Activated CD4-positive, alpha-beta T cell treated with anti-CD3 and anti-CD28 coated beads, Interleukin-2, amount 50 U/mL, for 16 hours (primary cell): ENCODE measurements around the gene DEFB123.
"Not testable (repeated sequence)": the region's sequence is repeated elsewhere in the genome, so short reads cannot be mapped to it uniquely, and the experiment has no call there.

Experiments used
- DNase-seq: peaks from one replicate; pipeline ENCODE4 v3.0.0-alpha.2; 2020

DEFB123 gene, protein sequence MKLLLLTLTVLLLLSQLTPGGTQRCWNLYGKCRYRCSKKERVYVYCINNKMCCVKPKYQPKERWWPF

DNA sequence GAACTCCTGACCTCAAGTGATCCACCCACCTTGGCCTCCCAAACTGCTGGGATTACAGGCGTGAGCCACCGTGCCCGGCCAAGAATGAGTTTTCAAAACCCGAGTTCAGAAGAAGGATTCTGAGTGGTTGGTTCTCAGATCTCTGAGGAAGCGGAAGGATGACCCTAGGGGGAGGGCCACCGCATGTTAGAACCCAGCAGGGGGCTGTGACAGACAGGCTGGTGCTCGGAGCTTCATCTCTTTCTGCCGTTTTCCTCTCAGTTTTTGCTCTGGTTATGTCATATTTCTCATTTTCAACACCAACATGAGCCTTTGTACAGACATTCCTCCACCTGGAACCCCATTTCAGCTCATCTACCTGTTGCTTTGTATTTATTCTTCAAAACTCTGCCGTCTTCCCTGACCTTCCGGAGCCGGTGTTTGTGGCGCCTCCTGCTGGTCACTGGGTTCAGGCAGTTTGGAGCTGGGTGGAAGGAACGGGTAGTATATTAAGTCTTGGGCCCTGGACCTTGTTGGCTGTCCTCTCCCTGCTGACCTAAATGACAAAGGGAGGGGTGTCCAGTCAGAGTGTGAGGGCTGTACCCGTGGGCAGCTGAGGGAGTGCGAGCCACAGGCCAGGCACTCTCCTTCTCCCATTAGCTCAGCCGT is at the start of gene DEFB123:
DEFB123 (plus strand) TSS at position 621 of the 648 bp plus-strand sequence. CDS start 67 bp downstream, outside the sequence.
- DNase-seq, result no peak

DNA sequence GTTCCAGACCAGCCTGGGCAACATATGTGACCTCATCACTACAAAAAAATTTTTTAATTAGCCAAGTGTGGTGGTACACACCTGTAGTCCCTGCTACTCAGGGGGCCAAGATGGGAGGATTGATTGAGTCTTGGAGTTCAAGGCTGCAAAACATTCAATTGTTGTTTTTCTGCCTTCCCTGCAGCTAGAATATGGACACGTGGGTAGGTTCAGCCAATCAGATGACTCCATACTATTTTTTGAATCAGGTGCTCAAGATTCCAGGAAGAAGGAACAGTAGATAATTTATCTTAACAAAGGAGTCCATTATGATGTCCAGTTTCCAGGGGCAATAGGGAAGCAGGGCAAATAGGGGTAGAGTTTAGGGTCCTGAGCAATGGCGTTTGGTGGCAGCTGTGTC is 47.6 kb upstream of the DEFB123 start:
- DNase-seq, result no peak

DNA sequence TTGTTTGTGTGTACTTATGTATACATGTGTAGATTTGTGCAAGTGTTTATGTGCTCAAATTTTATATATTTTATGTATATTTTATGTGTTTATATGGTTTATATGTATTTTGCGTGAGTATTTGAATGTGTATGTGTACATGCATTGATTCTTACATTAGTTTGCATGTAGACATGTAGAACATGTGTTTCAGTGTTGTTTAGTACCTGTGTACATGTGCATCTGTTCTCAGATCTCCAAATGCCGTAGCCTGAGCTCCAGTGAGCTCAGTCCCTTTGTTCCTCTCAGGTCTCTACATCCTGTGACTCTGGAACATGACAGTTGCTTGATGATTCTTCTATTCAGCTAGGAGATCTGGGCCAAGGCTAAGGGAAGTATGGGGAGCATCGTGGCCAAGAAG is 45.5 kb upstream of the DEFB123 start:
- no peak for DNase-seq

DNA sequence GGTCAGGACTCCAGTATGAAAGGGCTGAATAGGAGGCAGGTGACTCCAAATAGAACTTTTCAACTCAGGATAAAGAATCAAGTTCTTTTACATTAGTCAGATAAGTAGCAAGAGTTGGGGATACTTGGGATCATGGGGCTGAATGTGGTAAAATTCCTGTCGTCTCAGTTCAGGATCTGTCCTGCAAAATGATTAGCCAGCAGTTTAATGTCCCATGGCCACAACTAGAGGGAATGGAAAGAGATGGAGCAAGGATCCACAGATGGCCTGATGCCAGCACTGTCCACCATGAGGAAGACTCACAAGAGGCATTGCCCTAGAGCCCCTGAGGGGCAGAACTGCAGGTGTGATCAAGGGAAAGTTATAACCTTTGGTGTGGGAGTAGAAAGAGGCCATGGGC is 36.5 kb upstream of the DEFB123 start:
- DNase-seq, result no peak

DNA sequence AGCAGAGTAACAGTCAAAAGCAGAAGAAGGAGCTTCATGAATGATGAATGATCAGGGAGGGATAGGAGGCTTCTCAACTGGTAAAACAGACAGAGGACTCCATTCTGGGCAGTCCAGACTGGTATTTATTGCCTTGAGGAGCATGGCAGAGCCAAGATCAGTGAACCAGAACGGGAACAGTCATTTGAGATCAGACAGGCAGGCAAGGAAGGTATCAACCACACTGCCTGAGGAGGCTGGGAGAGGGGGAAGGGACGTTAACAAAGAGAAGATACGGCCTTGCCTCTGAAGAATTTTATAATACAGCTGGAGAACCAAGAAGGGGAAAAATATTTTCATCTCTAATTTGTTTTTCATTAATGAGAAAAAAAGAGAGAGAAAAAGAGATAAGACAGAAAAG is 34.3 kb upstream of the DEFB123 start, which contains the start of gene DEFB121:
DEFB121 (minus strand) TSS at position 101 of the 400 bp plus-strand sequence; CDS start at position 38, 63 bp downstream.
- DNase-seq, result no peak

DNA sequence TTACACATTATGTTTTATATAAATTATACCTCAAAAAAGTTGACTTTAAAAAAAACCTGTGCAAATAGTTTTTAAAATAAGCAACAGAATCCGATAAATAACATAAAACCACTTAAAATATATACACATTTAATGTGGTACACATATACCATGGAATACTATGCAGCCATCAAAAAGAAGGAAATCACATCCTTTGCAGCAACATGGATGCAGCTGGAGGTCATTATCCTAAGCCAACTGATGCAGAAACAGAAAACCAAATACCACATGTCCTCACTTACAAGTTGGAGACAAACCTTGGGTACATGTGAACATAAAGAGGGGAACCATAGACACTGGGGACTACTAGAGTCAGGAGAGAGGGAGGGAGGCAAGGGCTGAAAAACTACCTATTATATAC is 30.4 kb upstream of the DEFB123 start:
- DNase-seq, result no peak

DNA sequence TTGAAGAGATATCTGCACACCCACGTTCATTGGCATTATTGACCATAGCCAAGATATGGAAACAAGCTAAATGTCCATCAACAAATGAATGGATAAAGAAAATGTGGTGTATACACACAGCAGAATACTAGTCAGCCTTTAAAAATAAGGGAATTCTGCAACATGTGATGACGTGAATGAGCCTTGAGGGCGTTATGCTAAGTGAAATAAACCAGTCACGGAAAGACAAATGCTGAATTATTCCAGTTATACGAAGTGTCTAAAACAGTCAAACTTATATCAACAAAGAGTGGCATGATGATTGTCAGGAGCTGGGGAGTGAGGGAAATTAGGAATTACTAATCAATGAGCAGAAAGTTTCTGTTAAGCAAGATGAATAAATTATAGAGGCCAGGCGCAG is 26.1 kb upstream of the DEFB123 start:
- no peak for DNase-seq

DNA sequence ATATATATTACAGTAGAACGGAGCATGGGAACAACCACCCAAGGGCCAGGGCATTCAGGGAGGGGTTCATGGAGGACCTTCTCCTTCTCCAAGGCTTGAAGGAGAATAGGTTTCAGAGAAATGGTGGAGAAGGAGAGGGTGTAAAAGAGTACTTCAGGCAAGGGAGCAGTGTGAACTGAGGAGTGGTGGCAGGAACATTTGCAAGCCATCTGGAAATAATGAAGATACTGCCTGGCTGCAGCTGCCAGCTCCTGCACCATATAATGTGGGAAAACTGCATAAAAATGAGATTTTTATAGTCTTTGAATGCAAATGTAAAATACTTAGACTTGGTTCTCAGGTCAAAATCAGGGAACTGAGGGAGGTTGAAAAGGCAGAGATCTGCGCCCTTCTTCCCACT is 24.8 kb upstream of the DEFB123 start:
- DNase-seq, result no peak

DNA sequence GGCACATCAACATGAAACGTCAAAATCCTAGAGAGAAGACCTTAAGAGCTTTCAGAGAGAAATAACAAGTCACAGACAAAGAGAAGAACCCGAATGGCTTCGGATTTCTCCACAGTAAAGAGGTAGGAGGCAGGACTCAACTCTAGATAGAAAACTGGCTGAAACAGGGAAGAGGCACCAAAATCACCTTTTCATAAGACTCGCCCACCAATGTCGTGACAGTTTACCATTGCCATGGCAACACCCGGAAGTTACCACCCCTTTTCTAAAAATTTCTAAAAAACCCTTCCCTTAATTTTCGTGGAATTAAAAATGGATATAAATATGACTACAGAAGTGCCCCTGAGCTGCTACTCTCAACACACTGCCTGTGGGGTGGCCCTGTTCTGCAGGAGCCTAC is 22.1 kb upstream of the DEFB123 start:
- no peak for DNase-seq

DNA sequence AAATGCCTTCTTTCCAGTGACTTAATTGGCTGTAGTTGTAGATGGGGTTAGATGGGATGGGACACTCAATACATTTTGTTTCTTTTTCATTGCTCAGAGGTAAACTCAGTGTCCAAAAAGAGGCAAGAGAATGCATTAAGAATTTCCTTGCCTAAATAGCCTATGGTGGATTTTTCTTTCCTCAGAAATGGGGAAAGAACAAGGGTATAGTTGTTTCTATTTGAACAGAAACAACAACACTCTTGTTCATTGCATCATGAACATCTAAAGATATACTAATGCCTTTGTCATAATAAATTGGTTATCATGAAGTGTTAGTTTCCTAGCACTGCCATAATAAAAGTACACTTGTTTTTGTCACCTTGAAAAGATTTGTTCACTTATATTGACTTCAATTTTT is 14.6 kb upstream of the DEFB123 start:
- DNase-seq, result no peak

DNA sequence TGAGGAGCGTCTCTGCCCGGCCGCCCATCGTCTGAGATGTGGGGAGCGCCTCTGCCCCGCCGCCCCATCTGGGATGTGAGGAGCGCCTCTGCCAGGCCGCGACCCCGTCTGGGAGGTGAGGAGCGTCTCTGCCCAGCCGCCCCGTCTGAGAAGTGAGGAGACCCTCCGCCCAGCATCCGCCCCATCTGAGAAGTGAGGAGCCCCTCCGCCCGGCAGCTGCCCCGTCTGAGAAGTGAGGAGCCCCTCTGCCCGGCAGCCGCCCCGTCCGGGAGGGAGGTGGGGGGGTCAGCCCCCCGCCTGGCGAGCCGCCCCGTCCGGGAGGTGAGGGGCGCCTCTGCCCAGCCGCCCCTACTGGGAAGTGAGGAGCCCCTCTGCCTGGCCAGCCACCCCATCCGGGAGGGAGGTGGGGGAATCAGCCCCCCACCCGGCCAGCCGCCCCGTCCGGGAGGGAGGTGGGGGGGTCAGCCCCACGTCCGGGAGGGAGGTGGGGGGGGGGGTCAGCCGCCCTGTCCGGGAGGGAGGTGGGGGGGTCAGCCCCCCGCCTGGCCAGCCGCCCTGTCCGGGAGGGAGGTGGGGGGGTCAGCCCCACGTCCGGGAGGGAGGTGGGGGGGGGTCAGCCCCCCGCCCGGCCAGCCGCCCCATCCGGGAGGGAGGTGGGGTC is 13.4 kb upstream of the DEFB123 start:
- DNase-seq, result not testable (repeated sequence)

DNA sequence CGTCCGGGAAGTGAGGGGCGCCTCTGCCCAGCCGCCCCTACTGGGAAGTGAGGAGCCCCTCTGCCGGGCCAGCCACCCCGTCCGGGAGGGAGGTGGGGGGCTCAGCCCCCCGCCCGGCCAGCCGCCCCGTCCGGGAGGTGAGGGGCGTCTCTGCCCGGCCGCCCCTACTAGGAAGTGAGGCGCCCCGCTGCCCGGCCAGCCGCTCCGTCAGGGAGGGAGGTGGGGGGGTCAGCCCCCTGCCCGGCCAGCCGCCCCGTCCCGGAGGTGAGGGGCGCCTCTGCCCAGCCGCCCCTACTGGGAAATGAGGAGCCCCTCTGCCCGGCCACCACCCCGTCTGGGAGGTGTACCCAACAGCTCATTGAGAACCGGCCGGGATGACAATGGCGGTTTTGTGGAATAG is 12.9 kb upstream of the DEFB123 start:
- not testable (repeated sequence) for DNase-seq

DNA sequence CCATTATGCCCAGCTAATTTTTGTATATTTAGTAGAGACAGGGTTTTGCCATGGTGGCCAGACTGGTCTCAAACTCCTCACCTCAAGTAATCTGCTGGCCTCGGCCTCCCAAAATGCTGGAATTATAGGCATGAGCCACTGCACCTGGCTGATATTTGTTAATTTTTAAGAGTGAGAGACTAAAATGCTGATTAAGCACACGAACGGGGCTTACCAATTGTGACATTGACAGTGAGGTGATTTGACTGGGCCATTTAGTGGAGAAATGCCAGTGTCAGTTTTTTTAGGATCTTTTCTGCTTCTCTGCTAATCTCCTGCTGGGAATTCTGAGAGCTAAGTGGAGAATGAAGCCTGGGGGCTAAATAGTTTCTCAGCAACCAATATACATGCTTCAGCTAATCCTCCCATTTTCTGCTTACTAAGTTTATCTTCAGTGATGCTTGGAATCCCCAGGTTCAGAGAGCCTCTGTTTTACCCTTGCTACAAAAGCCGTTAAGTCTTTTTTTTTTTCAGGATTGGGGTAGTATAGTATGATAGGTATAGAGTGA is 9.8 kb upstream of the DEFB123 start:
- no peak for DNase-seq

DNA sequence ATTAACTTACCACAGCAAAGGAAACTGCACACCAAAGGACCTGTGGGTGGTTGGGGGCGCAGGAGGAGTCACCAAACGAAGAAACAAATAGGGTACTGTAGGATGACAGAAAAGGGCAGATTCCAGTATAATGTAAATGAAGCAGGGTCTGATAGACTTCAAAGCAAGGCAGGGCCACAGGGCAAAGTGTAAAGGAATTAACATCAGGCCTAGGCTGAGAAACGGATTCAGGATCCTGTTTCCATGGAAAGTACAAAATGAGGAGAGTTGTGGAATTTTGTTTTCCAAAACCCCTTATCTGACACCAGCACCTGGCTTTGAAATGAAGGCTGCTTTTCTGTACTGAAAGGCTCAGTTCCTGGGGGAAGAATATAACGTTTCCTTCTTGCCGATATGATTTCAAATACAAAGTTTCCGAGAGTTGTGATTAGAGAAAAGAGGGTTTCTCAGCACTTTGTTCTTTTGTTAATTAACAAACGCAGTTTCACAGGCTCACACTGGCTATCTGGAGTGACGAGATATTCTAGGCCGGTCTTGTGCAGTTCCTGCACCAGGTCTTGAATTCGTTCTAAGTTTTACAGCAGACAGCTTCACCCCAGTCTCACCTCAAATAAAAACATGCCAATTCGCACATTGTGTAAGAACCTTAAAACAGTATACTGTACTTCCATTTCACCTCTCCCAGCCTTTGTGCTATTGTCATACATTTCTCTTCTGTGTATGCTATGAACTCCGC is 5.8 kb downstream of the DEFB123 start:
- no peak for DNase-seq

DNA sequence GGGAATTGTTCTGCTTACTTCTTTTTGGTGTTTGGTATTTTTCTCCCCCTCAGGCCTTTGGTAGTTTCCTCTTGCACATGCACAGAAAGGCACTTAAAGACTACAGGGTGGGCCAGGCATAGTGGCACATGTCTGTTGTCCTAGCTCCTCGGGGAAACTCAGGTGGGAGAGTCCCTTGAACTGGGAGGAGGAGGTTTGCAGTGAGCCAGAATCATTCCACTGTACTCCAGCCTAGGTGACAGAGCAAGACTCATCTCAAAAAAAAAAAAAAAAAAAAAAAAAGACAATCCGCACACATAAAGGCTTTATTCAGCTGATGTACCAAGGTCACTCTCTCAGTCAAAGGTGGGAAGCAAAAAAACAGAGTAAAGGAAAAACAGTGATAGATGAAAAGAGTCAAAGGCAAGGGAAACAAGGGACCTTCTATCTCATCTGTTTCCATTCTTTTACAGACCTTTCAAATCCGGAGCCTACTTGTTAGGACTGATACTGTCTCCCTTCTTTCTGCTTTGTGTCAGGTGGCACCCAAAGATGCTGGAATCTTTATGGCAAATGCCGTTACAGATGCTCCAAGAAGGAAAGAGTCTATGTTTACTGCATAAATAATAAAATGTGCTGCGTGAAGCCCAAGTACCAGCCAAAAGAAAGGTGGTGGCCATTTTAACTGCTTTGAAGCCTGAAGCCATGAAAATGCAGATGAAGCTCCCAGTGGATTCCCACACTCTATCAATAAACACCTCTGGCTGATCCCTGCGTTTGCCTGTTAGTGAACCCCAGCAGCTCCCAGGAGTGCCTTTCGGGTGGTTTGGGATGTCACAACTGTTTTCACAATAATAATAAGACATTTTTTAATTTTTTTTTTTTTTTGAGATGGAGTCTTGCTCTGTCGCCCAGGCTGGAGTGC is 9.3 kb downstream of the DEFB123 start:
- DNase-seq, result no peak

DNA sequence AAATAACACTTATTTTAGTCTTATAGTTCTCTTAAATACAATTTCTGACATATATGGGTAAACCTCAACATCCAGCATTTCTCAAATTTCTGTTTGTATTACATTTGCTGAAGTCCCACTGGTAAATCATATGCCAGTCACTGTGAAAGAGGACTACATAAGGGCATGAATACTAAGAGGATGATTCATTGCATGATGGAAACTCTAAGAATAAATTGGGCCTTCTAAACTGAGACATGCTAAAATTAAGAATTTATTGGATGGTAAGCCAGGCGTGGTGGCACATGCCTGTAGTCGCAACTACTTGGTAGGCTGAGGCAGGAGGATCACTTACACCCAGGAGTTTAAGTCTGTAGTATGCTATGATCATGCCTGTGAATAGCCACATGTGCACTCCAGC is 12.1 kb downstream of the DEFB123 start:
- DNase-seq, result no peak

DNA sequence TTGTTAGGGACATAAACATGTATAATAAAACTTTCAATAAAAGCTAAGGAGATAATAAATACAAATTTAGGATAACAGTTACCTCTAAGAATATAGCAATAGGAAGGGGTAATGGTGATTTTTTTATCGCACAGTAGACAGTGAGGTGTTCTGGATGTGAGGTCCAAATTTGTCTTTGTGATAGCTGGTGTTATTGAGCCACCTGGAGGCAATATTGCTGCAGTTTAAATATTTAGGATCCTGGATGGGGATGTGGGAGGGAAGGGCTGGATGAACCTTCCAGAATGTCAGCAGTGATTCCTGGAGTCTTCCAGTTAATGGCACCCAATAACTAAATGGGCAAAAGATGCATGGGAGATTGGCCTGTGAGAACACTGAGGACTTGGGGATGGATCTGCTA is 13.9 kb downstream of the DEFB123 start:
- no peak for DNase-seq

DNA sequence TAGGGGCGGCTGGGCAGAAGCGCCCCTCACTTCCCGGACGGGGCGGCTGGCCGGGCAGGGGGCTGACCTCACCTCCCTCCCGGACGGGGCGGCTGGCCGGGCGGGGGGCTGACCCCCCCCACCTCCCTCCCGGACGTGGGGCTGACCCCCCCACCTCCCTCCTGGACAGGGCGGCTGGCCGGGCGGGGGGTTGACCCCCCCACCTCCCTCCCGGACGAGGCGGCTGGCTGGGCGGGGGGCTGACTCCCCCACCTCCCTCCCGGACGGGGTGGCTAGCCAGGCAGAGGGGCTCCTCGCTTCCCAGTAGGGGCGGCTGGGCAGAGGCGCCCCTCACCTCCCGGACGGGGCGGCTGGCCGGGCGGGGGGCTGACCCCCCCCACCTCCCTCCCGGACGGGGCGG is 30.5 kb downstream of the DEFB123 start:
- DNase-seq, result not testable (repeated sequence)

DNA sequence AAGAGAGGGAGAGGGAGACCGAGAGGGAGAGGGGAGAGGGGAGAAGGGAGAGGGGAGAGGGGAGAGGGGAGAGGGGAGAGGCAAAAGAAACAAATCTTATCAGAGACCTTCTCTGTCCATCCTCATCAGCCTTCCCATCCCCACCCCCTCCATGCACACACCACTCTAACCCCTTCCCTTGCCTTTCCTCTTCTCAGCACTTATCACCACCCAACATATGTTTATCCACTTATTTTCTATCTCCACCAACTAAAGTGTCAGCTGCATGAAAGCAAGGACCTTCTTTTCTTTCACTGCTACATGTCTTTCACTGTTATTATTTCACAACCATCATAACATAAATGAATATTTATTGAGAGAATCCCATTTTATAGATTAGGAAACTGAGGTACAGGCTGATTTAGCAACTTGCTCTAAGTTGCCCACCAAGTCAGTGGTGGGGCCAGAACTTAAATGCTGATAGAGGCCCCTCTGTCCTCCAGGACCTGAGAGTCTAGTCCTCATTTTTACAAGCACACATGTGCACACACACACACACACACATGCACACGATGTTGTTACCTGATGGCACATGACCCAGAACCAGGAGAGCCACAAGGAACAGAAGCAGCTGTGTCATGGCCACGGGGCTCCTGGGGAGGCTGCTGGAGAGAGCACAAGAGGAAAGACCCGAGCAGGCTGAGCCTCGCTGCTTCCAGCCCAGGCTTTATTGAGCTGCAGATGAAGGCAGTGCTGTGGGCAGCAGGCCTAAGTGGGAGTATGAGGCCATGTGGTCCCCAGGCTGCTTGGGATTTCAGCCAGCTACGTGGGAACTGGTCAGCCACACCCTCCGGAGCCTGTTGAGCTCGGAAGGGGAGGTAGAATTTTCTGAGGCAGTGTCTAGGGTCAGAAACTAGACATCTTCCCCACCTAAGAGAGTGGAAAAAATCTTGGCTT is 32.2 kb downstream of the DEFB123 start:
- DNase-seq, result no peak

DNA sequence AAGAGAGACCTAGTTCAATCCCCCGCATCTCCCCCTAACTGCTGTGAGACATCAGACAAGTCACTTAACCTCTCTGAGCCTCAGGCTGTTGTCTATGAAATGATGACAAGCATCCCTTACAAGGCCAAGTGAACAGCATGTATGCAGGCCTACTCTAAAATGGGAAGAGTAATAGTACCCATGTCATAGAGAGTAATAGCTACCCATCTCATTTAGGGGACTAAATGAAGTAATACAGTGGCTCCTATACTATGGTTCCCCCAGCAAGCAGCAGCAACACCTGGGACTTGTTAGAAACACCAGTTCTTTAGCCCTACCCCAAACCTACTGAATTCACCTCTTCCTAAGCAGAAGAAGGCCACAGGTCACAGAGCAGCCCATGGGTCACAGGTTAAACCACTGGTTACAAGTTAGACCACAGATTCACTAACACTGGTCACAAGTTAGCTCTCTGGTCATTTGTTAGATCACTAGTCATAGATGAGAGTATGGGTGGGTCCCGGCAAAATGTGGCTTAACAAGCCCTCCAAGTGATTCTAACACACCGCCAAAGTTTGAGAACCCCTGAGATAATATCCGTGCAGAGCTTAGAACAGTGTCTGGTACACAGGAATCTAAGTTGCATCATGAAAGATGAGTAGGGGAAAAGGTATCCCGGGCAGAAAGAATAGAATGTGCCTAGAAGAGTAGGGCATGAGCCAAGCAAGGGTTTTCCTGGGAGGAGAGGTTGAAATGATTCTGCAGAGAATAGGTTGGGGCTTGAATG is 33.1 kb downstream of the DEFB123 start:
- no peak for DNase-seq

DNA sequence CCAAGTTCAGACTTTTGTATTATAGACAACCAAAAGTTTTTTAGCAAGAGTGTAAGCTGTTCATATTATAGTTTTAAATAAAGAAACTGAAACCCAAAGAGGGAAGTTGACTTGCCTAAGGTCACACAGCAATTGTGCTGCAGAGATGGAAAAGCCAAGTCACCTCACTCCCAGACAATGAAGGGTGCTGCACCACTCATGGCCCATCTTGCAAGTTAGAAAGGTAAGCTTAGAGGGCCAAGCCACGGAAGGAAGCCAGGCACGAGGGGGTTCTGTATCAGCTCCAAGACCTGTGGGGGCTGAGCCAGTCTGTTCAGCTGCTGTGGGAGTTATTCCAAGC is 33.6 kb downstream of the DEFB123 start:
- DNase-seq, result no peak
